Neural progenitor cell (in vitro differentiated cells): ENCODE results near the gene PCED1A.

ENCODE experiments used
- EZH2 ChIP-seq: fragments of 200-600 bp; sonication (generic); IDR thresholded peaks from 2 replicates; pipeline ENCODE4 v1.6.1; 2017; ENCODE audit warnings: antibody characterized with exemption, mild to moderate bottlenecking, moderate library complexity
- EZH2phosphoT487 ChIP-seq: fragments of 200-600 bp; sonication (generic); IDR thresholded peaks from 2 replicates; pipeline ENCODE4 v1.6.1; 2017; ENCODE audit warnings: antibody characterized with exemption
- TF ChIP-seq, protein P1 (sequence below): fragments of 200-600 bp; sonication (generic); IDR thresholded peaks from 2 replicates; pipeline ENCODE4 v1.5.1; 2017; ENCODE audit warnings: antibody characterized with exemption, mild to moderate bottlenecking

DNA sequence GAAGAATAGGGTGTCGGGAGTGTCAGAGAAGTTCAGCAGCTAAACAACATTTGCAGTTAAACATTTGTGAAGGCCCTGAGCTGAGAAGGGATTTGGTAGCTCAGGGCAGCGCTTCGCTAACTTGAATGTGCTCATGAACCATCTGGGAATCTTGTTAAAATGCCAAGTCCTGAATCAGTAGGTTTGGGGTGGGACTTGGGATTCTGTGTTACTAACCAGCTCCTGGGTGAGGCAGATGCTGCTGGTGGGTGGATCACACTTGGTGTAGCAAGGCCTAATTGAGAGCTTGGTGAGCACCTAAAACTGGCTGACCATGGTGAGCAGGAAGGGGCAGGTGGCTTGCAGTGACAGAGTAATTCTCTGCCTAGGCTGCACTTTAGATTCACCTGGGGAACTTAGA, 38.7 kb upstream of the PCED1A start:
- TF ChIP-seq, protein P1, sequence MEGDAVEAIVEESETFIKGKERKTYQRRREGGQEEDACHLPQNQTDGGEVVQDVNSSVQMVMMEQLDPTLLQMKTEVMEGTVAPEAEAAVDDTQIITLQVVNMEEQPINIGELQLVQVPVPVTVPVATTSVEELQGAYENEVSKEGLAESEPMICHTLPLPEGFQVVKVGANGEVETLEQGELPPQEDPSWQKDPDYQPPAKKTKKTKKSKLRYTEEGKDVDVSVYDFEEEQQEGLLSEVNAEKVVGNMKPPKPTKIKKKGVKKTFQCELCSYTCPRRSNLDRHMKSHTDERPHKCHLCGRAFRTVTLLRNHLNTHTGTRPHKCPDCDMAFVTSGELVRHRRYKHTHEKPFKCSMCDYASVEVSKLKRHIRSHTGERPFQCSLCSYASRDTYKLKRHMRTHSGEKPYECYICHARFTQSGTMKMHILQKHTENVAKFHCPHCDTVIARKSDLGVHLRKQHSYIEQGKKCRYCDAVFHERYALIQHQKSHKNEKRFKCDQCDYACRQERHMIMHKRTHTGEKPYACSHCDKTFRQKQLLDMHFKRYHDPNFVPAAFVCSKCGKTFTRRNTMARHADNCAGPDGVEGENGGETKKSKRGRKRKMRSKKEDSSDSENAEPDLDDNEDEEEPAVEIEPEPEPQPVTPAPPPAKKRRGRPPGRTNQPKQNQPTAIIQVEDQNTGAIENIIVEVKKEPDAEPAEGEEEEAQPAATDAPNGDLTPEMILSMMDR = no peak
- TF ChIP-seq EZH2phosphoT487 (no peak), EZH2 (no peak)
